HEK293 (cell line): ENCODE results near the gene SLC25A13.

Experiments used
- CTCF ChIP-seq: fragments of 450-650 bp; formaldehyde crosslinking; IDR thresholded peaks from 2 replicates; pipeline ENCODE4 v1.5.1; 2016; ENCODE audit warnings: missing biosample characterization, missing genetic modification characterization
- PATZ1 ChIP-seq: fragments of 450-650 bp; formaldehyde crosslinking; IDR thresholded peaks from 2 replicates; pipeline ENCODE4 v1.5.1; 2016; ENCODE audit warnings: missing biosample characterization, missing genetic modification characterization
- TSHZ1 ChIP-seq: fragments of 450-650 bp; formaldehyde crosslinking; IDR thresholded peaks from 2 replicates; pipeline ENCODE4 v1.5.1; 2016; ENCODE audit warnings: missing biosample characterization, missing genetic modification characterization, borderline replicate concordance
- ZBTB10 ChIP-seq: fragments of 450-650 bp; formaldehyde crosslinking; IDR thresholded peaks from 2 replicates; pipeline ENCODE4 v1.5.1; 2016; ENCODE audit warnings: missing biosample characterization, missing genetic modification characterization
- ZNF776 ChIP-seq: fragments of 450-650 bp; formaldehyde crosslinking; IDR thresholded peaks from 2 replicates; pipeline ENCODE4 v1.5.0; 2017; ENCODE audit warnings: missing biosample characterization, missing genetic modification characterization, borderline replicate concordance

- no peak for TF ChIP-seq PATZ1 (tag by site-specific recombination)
- no peak for TF ChIP-seq ZBTB10 (tag by site-specific recombination)
- no peak for TF ChIP-seq CTCF (tag by site-specific recombination)
- TF ChIP-seq TSHZ1 (tag by site-specific recombination), result no peak
- no peak for TF ChIP-seq ZNF776
Observed at GRCh38 chr7:96202102-96202501, 119.8 kb downstream of the SLC25A13 start.
